HG03045 (cell line): ENCODE results near the gene ZFYVE1.
"Not testable (repeated sequence)": the region's sequence is repeated elsewhere in the genome, so short reads cannot be mapped to it uniquely, and the experiment has no call there.

Experiments
- ATAC-seq: cut with Tn5 transposase; IDR thresholded peaks from one replicate; pipeline ENCODE4 v1.9.1; 2021; ENCODE audit warnings: mild to moderate bottlenecking, moderate library complexity; ENCODE audit not compliant: unreplicated experiment

The ZFYVE1 gene

GRCh38 chr14:73007835-73008234 lies 19.1 kb downstream of the ZFYVE1 start:
- ATAC-seq, result no peak

- ATAC-seq, result not testable (repeated sequence)
These were observed 22.3 kb downstream of the ZFYVE1 start for GRCh38 chr14:73004641-73005040.

GRCh38 chr14:73003681-73004080 lies 23.2 kb downstream of the ZFYVE1 start:
- no peak for ATAC-seq

GRCh38 chr14:73000073-73000472 lies 26.8 kb downstream of the ZFYVE1 start:
- no peak for ATAC-seq

- ATAC-seq, result no peak
These were observed 27.6 kb downstream of the ZFYVE1 start for GRCh38 chr14:72999316-72999715.

GRCh38 chr14:72998252-72998903 lies 28.5 kb downstream of the ZFYVE1 start:
- ATAC-seq, result no peak

- ATAC-seq, result no peak
These were observed 30.0 kb downstream of the ZFYVE1 start for GRCh38 chr14:72996916-72997315.

GRCh38 chr14:72990171-72990570 lies 36.7 kb downstream of the ZFYVE1 start:
- no peak for ATAC-seq

GRCh38 chr14:72986857-72987256 lies 40.0 kb downstream of the ZFYVE1 start:
- no peak for ATAC-seq

GRCh38 chr14:72986214-72986613 lies 40.7 kb downstream of the ZFYVE1 start:
- no peak for ATAC-seq

- ATAC-seq, result no peak
These were observed 44.7 kb downstream of the ZFYVE1 start for GRCh38 chr14:72982146-72982708.

GRCh38 chr14:72980863-72981262 lies 46.0 kb downstream of the ZFYVE1 start:
- no peak for ATAC-seq

GRCh38 chr14:72978856-72979255 lies 48.0 kb downstream of the ZFYVE1 start:
- ATAC-seq, result no peak

- ATAC-seq, result no peak
These were observed 51.1 kb downstream of the ZFYVE1 start for GRCh38 chr14:72975770-72976169.

GRCh38 chr14:72974661-72975060 lies 52.2 kb downstream of the ZFYVE1 start:
- ATAC-seq, result no peak

- ATAC-seq, result no peak
These were observed 56.0 kb downstream of the ZFYVE1 start for GRCh38 chr14:72970824-72971434.

- no peak for ATAC-seq
These were observed 56.8 kb downstream of the ZFYVE1 start for GRCh38 chr14:72970058-72970630.

- no peak for ATAC-seq
These were observed 58.6 kb downstream of the ZFYVE1 start for GRCh38 chr14:72968316-72968715.

GRCh38 chr14:72966038-72966437 lies 60.9 kb downstream of the ZFYVE1 start:
- no peak for ATAC-seq

- ATAC-seq, result no peak
These were observed 61.7 kb downstream of the ZFYVE1 start for GRCh38 chr14:72965249-72965648.

GRCh38 chr14:72962829-72963312 lies 64.0 kb downstream of the ZFYVE1 start:
- no peak for ATAC-seq

GRCh38 chr14:72962336-72962754 lies 64.6 kb downstream of the ZFYVE1 start:
- not testable (repeated sequence) for ATAC-seq
